GM13976 (cell line): Measurements from ENCODE around the gene SIK3.

ENCODE experiments used
- DNase-seq: peaks from one replicate; pipeline ENCODE4 v3.0.0; 2012; ENCODE audit warnings: low spot score
- in situ Hi-C: fragments of 300-500 bp; cut with MboI; formaldehyde crosslinking; loops from one replicate; pipeline ENCODE4 v1.12.0; 2022; ENCODE audit warnings: low sequenced_read_pairs, mixed read lengths, inconsistent platforms; ENCODE audit not compliant: unreplicated experiment
- TF ChIP-seq, protein P1 (sequence below): IDR thresholded peaks from 2 replicates; pipeline ENCODE4 v1.5.1; 2012; ENCODE audit warnings: borderline replicate concordance, mild to moderate bottlenecking; ENCODE audit not compliant: insufficient read depth; ENCODE audit errors: extremely low read depth, missing control alignments, control extremely low read depth

The SIK3 gene

DNA sequence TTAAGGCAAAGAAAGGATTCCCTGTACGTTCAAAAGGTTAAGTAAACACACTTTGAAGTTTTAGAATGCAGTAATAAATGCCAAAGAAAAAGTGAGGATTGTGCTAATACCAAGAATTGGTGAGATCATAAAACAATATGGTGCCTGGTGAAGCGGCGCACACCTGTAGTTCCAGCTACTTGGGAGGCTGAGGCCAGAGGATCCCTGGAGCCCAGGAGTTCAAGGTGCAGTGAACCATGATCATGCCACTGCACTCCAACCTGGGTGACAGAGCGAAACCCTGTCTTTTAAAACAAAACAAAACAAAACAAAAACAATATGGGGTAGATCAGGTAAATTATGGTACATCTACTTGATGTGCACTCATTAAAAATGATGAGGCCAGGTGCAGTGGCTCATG lies 187.4 kb downstream of the SIK3 start:
- no peak for DNase-seq
- in situ Hi-C loops: no loop called here
- TF ChIP-seq, protein P1, sequence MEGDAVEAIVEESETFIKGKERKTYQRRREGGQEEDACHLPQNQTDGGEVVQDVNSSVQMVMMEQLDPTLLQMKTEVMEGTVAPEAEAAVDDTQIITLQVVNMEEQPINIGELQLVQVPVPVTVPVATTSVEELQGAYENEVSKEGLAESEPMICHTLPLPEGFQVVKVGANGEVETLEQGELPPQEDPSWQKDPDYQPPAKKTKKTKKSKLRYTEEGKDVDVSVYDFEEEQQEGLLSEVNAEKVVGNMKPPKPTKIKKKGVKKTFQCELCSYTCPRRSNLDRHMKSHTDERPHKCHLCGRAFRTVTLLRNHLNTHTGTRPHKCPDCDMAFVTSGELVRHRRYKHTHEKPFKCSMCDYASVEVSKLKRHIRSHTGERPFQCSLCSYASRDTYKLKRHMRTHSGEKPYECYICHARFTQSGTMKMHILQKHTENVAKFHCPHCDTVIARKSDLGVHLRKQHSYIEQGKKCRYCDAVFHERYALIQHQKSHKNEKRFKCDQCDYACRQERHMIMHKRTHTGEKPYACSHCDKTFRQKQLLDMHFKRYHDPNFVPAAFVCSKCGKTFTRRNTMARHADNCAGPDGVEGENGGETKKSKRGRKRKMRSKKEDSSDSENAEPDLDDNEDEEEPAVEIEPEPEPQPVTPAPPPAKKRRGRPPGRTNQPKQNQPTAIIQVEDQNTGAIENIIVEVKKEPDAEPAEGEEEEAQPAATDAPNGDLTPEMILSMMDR: no peak

DNA sequence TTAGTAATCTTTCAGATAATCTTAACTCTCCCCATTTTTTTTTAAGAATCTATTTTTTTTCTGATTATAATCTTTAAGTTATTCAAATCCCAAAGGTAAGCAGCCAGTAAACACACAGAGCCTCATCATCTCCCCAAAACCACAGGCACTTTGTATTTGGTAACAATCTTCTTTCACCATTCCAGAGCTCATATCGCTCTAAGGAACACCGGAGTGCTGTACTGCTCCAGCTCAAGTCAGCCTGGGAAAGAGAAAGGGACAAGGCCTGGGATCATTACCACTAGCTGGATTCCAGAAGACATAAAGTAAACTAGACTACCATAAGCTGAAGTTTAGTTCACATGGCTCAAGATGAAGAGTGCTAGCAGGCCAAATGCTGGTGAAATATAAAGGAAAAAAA lies 187.8 kb downstream of the SIK3 start:
- no peak for DNase-seq
- TF ChIP-seq, protein P1: no peak
- in situ Hi-C loops: no loop called here

DNA sequence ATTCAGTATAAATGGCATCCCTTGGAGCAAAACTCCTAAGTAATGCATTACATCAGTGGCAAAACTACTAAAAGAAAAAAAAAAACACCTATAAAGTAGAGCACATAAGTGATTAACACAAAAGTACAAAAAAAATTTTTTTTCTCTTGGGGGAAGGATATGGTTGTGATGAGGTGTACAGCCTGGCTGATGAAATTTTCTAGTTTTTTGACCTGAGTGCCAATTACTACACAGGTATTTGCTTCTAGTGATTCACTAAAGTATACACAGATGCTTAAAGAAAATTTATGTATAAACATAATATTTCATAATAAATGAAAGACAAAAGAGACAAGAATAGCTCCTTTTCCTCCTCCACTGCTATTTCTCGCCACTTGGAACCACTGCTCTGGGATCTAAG lies 189.0 kb downstream of the SIK3 start:
- TF ChIP-seq, protein P1: no peak
- DNase-seq: no peak
- in situ Hi-C loops: no loop called here

DNA sequence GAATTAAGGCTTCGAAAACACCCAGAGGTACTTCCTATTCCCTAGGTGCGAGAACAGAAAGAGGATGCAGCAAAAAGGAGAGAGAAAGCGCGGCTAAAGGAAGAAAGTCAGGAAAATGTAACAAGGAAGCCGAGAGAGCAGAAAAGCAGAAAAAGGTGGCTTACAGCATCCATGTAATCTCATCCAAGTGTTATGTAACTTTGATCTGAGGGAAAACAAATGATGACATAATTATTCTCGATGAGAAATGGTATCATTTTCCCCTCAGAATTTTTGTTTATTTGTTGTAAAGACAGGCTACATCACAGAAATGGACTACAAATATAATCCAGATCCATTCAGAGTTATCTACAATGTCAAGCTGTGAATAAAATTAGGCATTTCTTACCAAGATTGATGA lies 191.7 kb downstream of the SIK3 start:
- TF ChIP-seq, protein P1: no peak
- in situ Hi-C loops: no loop called here
- no peak for DNase-seq

DNA sequence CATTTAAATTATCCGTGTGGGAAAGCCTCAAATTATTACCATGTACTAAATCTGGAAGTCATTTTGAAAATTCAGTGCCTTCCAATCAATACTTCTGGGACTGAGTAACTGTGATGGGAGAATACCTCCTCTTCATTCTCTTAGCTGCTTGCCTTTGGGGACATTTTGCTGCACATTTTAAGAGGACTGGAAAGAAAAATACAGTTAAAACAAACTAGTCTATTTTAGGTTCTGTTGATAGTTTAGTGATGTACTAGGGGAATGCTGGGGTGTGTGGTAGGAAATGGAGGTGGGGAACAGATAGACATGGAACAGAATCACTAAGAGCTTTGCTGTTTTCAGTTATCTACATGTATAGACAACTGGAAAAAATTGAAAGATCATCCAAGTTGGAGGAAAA lies 195.1 kb downstream of the SIK3 start:
- no peak for DNase-seq
- in situ Hi-C loops: no loop called here
- TF ChIP-seq, protein P1: no peak

DNA sequence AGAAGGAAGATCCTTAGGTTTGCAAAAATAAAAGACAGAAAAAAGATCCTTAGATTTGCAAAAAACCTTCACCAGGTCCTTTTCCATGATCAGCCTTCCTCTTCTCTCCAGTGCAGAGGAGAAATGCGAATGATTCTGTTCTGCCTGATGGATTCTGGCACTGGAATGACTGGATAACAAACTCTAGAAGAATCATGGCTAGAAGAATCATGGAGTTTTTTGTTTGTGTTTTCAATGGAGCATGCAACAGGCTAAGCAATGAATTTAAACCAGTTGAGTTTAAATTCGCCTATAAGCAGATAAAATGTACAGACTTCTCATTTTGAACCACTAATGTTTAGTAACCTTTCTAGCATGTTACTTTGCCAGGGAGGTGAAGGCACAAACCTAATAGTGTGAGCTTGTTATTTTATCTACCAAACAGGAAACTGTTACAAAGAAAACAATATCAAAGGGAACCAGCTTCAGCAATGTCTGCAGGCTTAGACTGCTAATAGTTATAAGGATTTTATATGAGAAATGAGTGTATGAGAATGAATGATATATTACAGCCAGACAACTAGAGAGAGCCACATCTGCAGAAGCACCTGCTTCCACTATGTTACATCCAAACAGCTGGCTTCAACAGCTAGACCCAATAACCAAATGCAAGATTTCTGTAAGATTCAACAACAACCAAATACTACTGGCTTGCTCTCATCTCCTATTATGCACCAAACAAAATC lies 196.1 kb downstream of the SIK3 start:
- no peak for DNase-seq
- TF ChIP-seq, protein P1: no peak
- in situ Hi-C loops: no loop called here
